Measurements from ENCODE around the gene PHLPP1.

- no peak for TF ChIP-seq POLR2A (IDR thresholded peaks at IDR 0.05)
- TF ChIP-seq, protein P1, sequence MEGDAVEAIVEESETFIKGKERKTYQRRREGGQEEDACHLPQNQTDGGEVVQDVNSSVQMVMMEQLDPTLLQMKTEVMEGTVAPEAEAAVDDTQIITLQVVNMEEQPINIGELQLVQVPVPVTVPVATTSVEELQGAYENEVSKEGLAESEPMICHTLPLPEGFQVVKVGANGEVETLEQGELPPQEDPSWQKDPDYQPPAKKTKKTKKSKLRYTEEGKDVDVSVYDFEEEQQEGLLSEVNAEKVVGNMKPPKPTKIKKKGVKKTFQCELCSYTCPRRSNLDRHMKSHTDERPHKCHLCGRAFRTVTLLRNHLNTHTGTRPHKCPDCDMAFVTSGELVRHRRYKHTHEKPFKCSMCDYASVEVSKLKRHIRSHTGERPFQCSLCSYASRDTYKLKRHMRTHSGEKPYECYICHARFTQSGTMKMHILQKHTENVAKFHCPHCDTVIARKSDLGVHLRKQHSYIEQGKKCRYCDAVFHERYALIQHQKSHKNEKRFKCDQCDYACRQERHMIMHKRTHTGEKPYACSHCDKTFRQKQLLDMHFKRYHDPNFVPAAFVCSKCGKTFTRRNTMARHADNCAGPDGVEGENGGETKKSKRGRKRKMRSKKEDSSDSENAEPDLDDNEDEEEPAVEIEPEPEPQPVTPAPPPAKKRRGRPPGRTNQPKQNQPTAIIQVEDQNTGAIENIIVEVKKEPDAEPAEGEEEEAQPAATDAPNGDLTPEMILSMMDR (IDR thresholded peaks at IDR 0.05 in 4 of 5, conservative IDR thresholded peaks at IDR 0.05 in 1 of 5), result no peak
Observed at GRCh38 chr18:62827397-62827796, 112.1 kb downstream of the PHLPP1 start.

All from gastrocnemius medialis (tissue), 4 donors.